K562 (cell line): ENCODE data around the gene FRMD3.

Experiments used
- BRD9 ChIP-seq: fragments of 450-650 bp; IDR thresholded peaks from 2 replicates; pipeline ENCODE4 v1.6.1; 2018; ENCODE audit warnings: low read depth; ENCODE audit not compliant: partially characterized antibody
- EP300 ChIP-seq: IDR thresholded peaks from 2 replicates; pipeline ENCODE4 v1.6.1; 2012; ENCODE audit warnings: low read length, improper control_type of control experiment
- EZH2 ChIP-seq: IDR thresholded peaks from 2 replicates; pipeline ENCODE4 v1.6.1; 2012; ENCODE audit warnings: low read depth, mild to moderate bottlenecking, inconsistent platforms, low read length, borderline replicate concordance
- FOXA1 ChIP-seq: fragments of 450-650 bp; IDR thresholded peaks from 2 replicates; pipeline ENCODE4 v1.6.1; 2016; ENCODE audit warnings: mild to moderate bottlenecking, borderline replicate concordance
- POLR2A ChIP-seq: fragments of 450-650 bp; conservative IDR thresholded peaks from 2 replicates; pipeline ENCODE4 v1.6.1; 2016
- POLR2AphosphoS2 ChIP-seq: IDR thresholded peaks from 2 replicates; pipeline ENCODE4 v1.6.1; 2012; ENCODE audit warnings: low read length, improper control_type of control experiment
- ZNF121 ChIP-seq: sonication (generic); formaldehyde crosslinking; conservative IDR thresholded peaks from 2 replicates; pipeline ENCODE4 v1.8.0; 2022; ENCODE audit warnings: missing genetic modification reagents
- TF ChIP-seq, protein P1 (sequence below), 3 experiments: IDR thresholded peaks in 2 of 3; conservative IDR thresholded peaks in 1 of 3; 2 replicates each; pipeline ENCODE4 v1.5.1; 2011 to 2012; ENCODE audit warnings: low read length in 3 of 3, mild to moderate bottlenecking in 3 of 3, control low read depth in 2 of 3, improper control_type of control experiment in 1 of 3, inconsistent platforms in 1 of 3, low read depth in 1 of 3, mixed read lengths in 1 of 3, moderate library complexity in 1 of 3; ENCODE audit not compliant: insufficient read depth in 2 of 3
- TF ChIP-seq, protein P2 (sequence below): fragments of 450-650 bp; formaldehyde crosslinking; IDR thresholded peaks from 2 replicates; pipeline ENCODE4 v1.4.0; 2022; ENCODE audit warnings: missing genetic modification characterization
- TF ChIP-seq, protein P3 (sequence below): sonication (generic); formaldehyde crosslinking; IDR thresholded peaks from 2 replicates; pipeline ENCODE4 v1.9.0; 2022; ENCODE audit warnings: mild to moderate bottlenecking, missing genetic modification reagents
- TF ChIP-seq, protein P4 (sequence below): fragments of 250-450 bp; sonication (Bioruptor Pico); IDR thresholded peaks from 2 replicates; pipeline ENCODE4 v1.8.0; 2021; ENCODE audit warnings: moderate library complexity, mild to moderate bottlenecking, inconsistent platforms

DNA sequence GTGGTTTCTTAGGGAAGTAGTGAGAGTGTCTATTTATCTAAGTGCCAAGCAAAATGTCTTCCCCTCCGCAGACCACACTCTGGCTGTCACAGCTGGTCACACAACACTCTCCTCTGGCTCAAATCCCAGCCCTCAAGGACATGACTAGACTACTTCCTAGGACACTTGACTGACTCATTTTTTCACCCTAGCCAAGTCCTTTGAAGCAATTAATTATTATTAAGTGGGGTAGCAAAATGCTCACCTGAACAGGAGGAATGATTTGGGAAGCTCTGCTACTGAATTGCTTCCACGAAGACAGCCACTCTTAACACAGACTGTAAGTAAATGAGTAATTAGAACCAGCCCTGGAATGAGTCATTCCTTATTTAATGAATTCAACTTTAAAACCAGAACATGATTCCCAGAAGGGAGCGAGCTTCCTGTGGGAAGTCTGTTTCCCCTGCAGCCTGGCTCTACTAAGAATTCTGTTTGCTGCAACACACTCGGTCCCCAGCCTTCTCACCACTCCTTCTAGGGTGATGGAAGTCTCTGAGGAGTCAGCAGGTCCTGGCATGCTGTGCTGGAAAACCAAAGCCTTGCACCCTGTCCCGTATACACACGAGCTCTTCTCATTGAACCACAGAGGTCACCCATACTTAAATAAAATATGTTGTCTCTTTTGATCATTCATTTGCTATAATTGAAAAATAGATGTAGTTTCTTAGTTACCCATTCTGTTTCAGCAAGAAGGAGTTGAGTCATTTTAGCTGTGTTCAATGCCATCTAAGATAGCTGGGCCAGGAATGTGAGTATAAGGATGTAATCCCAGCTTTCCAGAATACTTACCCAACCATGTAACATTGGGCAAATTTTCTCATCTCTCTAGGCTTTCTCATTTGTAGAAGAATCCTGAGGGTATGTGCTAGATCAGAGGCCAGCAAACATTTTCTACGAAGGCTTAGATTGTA is 256.6 kb downstream of the FRMD3 start:
- TF ChIP-seq, protein P1, sequence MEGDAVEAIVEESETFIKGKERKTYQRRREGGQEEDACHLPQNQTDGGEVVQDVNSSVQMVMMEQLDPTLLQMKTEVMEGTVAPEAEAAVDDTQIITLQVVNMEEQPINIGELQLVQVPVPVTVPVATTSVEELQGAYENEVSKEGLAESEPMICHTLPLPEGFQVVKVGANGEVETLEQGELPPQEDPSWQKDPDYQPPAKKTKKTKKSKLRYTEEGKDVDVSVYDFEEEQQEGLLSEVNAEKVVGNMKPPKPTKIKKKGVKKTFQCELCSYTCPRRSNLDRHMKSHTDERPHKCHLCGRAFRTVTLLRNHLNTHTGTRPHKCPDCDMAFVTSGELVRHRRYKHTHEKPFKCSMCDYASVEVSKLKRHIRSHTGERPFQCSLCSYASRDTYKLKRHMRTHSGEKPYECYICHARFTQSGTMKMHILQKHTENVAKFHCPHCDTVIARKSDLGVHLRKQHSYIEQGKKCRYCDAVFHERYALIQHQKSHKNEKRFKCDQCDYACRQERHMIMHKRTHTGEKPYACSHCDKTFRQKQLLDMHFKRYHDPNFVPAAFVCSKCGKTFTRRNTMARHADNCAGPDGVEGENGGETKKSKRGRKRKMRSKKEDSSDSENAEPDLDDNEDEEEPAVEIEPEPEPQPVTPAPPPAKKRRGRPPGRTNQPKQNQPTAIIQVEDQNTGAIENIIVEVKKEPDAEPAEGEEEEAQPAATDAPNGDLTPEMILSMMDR (IDR thresholded peaks at IDR 0.05 in 2 of 3, conservative IDR thresholded peaks at IDR 0.05 in 1 of 3; ENCODE audit: insufficient read depth in 2 of 3, low read depth in 1 of 3, low read length in 3 of 3): no peak
- TF ChIP-seq ZNF121 (no peak), POLR2AphosphoS2 (no peak), EP300 (no peak), EZH2 (no peak), BRD9 (no peak), POLR2A (no peak), FOXA1 (no peak)
- TF ChIP-seq, protein P2, sequence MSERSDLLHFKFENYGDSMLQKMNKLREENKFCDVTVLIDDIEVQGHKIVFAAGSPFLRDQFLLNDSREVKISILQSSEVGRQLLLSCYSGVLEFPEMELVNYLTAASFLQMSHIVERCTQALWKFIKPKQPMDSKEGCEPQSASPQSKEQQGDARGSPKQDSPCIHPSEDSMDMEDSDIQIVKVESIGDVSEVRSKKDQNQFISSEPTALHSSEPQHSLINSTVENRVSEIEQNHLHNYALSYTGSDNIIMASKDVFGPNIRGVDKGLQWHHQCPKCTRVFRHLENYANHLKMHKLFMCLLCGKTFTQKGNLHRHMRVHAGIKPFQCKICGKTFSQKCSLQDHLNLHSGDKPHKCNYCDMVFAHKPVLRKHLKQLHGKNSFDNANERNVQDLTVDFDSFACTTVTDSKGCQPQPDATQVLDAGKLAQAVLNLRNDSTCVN: no peak
- TF ChIP-seq, protein P3, sequence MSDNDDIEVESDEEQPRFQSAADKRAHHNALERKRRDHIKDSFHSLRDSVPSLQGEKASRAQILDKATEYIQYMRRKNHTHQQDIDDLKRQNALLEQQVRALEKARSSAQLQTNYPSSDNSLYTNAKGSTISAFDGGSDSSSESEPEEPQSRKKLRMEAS (CRISPR knock-in tag): no peak
- TF ChIP-seq, protein P4, sequence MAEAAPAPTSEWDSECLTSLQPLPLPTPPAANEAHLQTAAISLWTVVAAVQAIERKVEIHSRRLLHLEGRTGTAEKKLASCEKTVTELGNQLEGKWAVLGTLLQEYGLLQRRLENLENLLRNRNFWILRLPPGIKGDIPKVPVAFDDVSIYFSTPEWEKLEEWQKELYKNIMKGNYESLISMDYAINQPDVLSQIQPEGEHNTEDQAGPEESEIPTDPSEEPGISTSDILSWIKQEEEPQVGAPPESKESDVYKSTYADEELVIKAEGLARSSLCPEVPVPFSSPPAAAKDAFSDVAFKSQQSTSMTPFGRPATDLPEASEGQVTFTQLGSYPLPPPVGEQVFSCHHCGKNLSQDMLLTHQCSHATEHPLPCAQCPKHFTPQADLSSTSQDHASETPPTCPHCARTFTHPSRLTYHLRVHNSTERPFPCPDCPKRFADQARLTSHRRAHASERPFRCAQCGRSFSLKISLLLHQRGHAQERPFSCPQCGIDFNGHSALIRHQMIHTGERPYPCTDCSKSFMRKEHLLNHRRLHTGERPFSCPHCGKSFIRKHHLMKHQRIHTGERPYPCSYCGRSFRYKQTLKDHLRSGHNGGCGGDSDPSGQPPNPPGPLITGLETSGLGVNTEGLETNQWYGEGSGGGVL (CRISPR knock-in tag): no peak
